ENCODE results near the gene PTPRK. TPM values are rescaled to one million over a fixed set of nuclear protein-coding genes. Genes with fewer than 3 reads are reported as not detected.

PTPRK gene
- total and polyA plus RNA-seq, 10 of the 15 experiments (the other 5 are each of a cell fraction or from before 2014, with no cell fraction given), result 0.23 to 1.9 (median 0.55) TPM

- Histone ChIP-seq H3K79me2 (ENCODE audit: control insufficient read depth, insufficient read depth, low read length) (no peaks in the 10 kb centered on the region), H3K4me2 (ENCODE audit: control insufficient read depth, insufficient read depth) (no peak overlapping the region), H4K20me1 (ENCODE audit: control insufficient read depth, insufficient read depth) (no peaks in the 10 kb centered on the region), H3K36me3 (ENCODE audit: control insufficient read depth in 2 of 2, insufficient read depth in 2 of 2, low read length in 1 of 2) (no peaks in the 10 kb centered on the region), H3K9me3 (replicated peaks; ENCODE audit: control insufficient read depth, insufficient read depth, low read length) (no peaks in the 10 kb centered on the region), H3K9ac (ENCODE audit: control insufficient read depth, insufficient read depth, low read length) (no peak overlapping the region), H3K27ac (ENCODE audit: control insufficient read depth, insufficient read depth) (no peak overlapping the region), H3K27me3 (replicated peaks in 1 of 2; ENCODE audit: control insufficient read depth in 2 of 2, insufficient read depth in 2 of 2, low read length in 1 of 2) (no peaks in the 10 kb centered on the region), H2AFZ (ENCODE audit: control insufficient read depth, low read depth, low read length) (no peak overlapping the region), H3K4me3 (no peak overlapping the region), H3K4me1 (ENCODE audit: control insufficient read depth, insufficient read depth, low read length) (no peaks in the 10 kb centered on the region)
- ATAC-seq (peak; percentile 35; the same call in 1 of the 3 replicates), DNase-seq (ENCODE audit: low read depth, low spot score) (no peak), FAIRE-seq (no peak)
- ChIA-PET CTCF (no interaction called here), SMC1A (ENCODE audit: uncharacterized antibody, unreplicated experiment) (interaction anchor here (1.2 kb wide), 1 partner anchor 298 kb away, joined by 3 read pairs; no protein-coding TSS in a partner anchor), POLR2A (no interaction called here), RAD21 (ENCODE audit: unreplicated experiment) (no interaction called here)
- no peak for TF ChIP-seq ZNF217 (IDR thresholded peaks at IDR 0.05)
- TF ChIP-seq ZSCAN29 (IDR thresholded peaks at IDR 0.05), result no peak
- TF ChIP-seq MXI1 (IDR thresholded peaks at IDR 0.05; ENCODE audit: low read depth, low read length), result no peak
- TF ChIP-seq WRNIP1 (IDR thresholded peaks at IDR 0.05; ENCODE audit: borderline replicate concordance, low read depth, low read length), result no peak
- no peak for TF ChIP-seq JUNB (IDR thresholded peaks at IDR 0.05)
- WGBS (ENCODE audit: insufficient coverage, insufficient replicate concordance, low lambda C conversion rate, missing lambda C conversion rate), result 26% methylated on average over 4 of the region's 4 CpGs
- BruUV-seq (replicated peaks), result no TSS peak
- in situ Hi-C loops (cut with MboI) (no loop called here), intact Hi-C loops (cut with micrococcal nuclease; ENCODE audit: unreplicated experiment) (no loop called here)
These were observed 363.9 kb downstream of the PTPRK start for GRCh38 chr6:128156321-128157111.

GRCh38 chr6:128155826-128156225 is 364.6 kb downstream of the PTPRK start:
- H3K4me3 ChIP-seq, result no peak overlapping the region
- in situ Hi-C loops (cut with MboI) (no loop called here), intact Hi-C loops (cut with micrococcal nuclease; ENCODE audit: unreplicated experiment) (no loop called here)
- BruUV-seq (replicated peaks), result no TSS peak
- no peak overlapping the region for H3K4me2 ChIP-seq (ENCODE audit: control insufficient read depth, insufficient read depth)
- H3K4me1 ChIP-seq (ENCODE audit: control insufficient read depth, insufficient read depth, low read length), result no peaks in the 10 kb centered on the region
- no peaks in the 10 kb centered on the region for H3K27me3 ChIP-seq (replicated peaks in 1 of 2; ENCODE audit: control insufficient read depth in 2 of 2, insufficient read depth in 2 of 2, low read length in 1 of 2)
- no peak for ATAC-seq
- ChIA-PET SMC1A (ENCODE audit: uncharacterized antibody, unreplicated experiment) (interaction anchor here (1.2 kb wide), 1 partner anchor 297 kb away, joined by 3 read pairs; no protein-coding TSS in a partner anchor), POLR2A (no interaction called here), RAD21 (ENCODE audit: unreplicated experiment) (no interaction called here), CTCF (no interaction called here)
- H3K9ac ChIP-seq (ENCODE audit: control insufficient read depth, insufficient read depth, low read length), result no peak overlapping the region
- H3K27ac ChIP-seq (ENCODE audit: control insufficient read depth, insufficient read depth), result no peak overlapping the region
- H4K20me1 ChIP-seq (ENCODE audit: control insufficient read depth, insufficient read depth), result no peaks in the 10 kb centered on the region
- no peak for TF ChIP-seq SUZ12 (IDR thresholded peaks at IDR 0.05; ENCODE audit: unreplicated experiment)
- no peak for TF ChIP-seq TAF1 (IDR thresholded peaks at IDR 0.05; ENCODE audit: borderline replicate concordance, low read depth, low read length)
- no peak for TF ChIP-seq RELA (IDR thresholded peaks at IDR 0.05; ENCODE audit: borderline replicate concordance, partially characterized antibody)
- no peak overlapping the region for H2AFZ ChIP-seq (ENCODE audit: control insufficient read depth, low read depth, low read length)
- H3K36me3 ChIP-seq (ENCODE audit: control insufficient read depth in 2 of 2, insufficient read depth in 2 of 2, low read length in 1 of 2), result no peaks in the 10 kb centered on the region
- no peak for DNase-seq (ENCODE audit: low read depth, low spot score)
- no peaks in the 10 kb centered on the region for H3K9me3 ChIP-seq (replicated peaks; ENCODE audit: control insufficient read depth, insufficient read depth, low read length)
- H3K79me2 ChIP-seq (ENCODE audit: control insufficient read depth, insufficient read depth, low read length), result no peaks in the 10 kb centered on the region
- 33% methylated on average over 1 of the region's 1 CpG for WGBS (ENCODE audit: insufficient coverage, insufficient replicate concordance, low lambda C conversion rate, missing lambda C conversion rate)
- FAIRE-seq, result no peak

Data from GM12878 (cell line).